GM10266 (cell line): ENCODE measurements around the gene ZFYVE26.

ENCODE experiments used
- DNase-seq: peaks from one replicate; pipeline ENCODE4 v3.0.0; 2012; ENCODE audit errors: extremely low spot score
- TF ChIP-seq, protein P1 (sequence below): IDR thresholded peaks from 2 replicates; pipeline ENCODE4 v1.5.1; 2012; ENCODE audit warnings: mild to moderate bottlenecking, low read depth; ENCODE audit not compliant: control insufficient read depth, insufficient read depth; ENCODE audit errors: missing control alignments

Gene ZFYVE26

DNA sequence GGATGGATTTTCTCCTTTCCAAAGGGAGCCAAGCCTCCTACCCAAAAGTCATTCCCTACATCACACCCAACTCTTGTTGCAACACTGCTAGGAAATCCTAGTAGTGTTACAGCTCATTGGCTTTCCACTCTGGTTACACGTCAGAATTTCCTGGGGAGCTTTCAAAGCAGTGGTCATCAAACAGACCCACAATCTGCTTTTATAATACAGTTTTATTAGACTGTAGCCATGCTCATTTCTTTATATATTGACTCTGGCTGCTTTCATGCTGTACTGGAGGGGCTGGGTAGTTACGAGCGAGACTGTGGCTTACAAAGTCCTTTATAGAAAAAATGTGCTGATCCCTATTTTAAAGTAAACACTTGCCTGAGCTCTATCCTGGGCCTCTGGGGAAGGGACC is 34.3 kb downstream of the ZFYVE26 start:
- no peak for DNase-seq
- TF ChIP-seq, protein P1, sequence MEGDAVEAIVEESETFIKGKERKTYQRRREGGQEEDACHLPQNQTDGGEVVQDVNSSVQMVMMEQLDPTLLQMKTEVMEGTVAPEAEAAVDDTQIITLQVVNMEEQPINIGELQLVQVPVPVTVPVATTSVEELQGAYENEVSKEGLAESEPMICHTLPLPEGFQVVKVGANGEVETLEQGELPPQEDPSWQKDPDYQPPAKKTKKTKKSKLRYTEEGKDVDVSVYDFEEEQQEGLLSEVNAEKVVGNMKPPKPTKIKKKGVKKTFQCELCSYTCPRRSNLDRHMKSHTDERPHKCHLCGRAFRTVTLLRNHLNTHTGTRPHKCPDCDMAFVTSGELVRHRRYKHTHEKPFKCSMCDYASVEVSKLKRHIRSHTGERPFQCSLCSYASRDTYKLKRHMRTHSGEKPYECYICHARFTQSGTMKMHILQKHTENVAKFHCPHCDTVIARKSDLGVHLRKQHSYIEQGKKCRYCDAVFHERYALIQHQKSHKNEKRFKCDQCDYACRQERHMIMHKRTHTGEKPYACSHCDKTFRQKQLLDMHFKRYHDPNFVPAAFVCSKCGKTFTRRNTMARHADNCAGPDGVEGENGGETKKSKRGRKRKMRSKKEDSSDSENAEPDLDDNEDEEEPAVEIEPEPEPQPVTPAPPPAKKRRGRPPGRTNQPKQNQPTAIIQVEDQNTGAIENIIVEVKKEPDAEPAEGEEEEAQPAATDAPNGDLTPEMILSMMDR: no peak

DNA sequence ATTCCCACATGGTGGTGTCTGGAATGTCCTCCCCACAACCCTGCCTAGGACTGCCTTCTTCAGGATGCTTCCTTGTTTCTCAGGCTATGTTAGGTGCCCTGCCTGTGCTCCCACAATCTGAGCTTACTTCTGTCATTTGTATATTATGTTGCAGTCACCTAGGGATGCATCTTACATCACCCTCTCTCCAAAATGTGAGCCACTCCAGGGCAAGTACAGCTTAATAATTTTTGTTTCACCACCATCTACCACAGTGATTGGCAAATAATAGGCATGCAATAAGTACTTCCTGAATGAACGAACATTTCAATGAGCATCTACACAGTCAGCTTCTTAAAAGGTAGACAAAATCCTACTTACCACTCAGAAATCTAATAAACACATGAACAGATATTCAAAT is 37.6 kb downstream of the ZFYVE26 start:
- TF ChIP-seq, protein P1: no peak

DNA sequence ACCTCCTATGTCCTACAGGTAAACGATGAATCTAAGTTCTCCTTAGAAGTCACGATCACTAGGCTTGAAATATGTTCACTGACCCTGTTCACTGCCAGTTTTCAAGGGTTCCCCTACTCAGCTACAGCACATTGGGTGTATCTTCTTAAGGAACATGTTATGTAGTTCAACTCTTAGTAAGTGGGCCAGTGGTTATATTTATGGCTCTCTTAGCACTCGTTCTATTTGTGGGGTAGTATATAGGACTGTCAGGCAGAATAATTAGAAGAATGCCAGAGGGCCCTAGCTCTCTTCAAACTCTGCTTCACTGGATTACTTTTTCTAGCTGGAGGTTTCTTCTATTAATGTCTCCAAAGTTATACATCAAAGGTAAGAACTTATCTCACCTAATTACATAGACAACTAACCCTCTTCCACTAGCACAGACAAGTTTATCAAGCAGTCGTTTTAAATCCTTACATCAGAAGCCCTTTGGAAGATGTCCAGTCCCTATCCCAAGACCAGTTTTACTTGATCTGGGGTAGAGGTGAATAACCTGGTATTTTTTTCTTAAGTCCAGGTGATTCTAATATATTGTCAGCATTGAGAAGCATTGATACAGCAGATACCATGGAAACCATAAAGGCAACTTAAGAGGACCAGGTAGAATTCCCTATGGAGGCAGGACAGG is 39.6 kb downstream of the ZFYVE26 start:
- DNase-seq: no peak
- TF ChIP-seq, protein P1: no peak

More for the DNA sequence above, 37.6 kb downstream of the ZFYVE26 start:
- no peak for DNase-seq

DNA sequence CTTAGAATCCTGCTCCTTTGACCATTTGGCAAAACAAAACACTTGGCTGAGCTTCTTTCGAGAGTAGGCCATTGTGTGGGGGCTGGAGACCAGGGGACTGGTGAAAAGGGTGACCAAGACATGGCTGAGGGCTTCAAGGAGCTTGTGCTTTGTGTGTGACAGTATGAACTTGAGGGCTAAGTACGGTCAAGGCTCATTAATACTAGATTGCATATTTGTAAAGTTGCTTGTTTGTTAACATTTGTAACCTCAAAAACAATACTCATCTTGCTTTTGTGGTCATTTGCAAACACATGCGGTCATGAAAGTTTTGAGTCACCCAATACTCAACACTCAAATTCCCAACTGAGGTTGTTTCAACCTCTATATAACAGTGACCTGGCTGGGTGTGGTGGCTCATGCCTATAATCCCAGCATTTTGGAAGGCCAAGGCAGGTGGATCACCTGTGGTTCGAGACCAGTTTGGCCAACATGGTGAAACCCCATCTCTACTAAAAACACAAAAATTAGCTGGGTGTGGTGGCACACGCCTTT is 42.5 kb downstream of the ZFYVE26 start:
- TF ChIP-seq, protein P1: no peak
- no peak for DNase-seq

DNA sequence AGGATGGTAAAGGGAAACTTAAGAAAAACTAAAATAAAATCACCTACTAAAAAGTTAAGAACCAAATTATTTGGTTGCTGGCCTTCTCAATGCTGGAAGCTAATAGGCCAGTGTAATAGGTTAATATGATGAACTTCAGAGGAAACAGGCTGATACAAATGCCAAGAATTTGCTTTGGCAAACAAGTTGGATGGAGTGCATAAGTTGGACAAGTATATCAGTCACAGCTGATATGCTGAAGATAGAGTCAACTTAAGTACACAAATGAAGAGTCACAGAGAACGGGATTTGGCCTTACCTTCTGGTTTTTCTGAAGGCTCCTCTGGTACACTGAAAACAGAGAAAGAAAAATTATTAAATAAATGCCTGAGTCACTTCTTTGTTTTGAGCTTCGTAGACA is 48.2 kb downstream of the ZFYVE26 start:
- TF ChIP-seq, protein P1: no peak
- no peak for DNase-seq

DNA sequence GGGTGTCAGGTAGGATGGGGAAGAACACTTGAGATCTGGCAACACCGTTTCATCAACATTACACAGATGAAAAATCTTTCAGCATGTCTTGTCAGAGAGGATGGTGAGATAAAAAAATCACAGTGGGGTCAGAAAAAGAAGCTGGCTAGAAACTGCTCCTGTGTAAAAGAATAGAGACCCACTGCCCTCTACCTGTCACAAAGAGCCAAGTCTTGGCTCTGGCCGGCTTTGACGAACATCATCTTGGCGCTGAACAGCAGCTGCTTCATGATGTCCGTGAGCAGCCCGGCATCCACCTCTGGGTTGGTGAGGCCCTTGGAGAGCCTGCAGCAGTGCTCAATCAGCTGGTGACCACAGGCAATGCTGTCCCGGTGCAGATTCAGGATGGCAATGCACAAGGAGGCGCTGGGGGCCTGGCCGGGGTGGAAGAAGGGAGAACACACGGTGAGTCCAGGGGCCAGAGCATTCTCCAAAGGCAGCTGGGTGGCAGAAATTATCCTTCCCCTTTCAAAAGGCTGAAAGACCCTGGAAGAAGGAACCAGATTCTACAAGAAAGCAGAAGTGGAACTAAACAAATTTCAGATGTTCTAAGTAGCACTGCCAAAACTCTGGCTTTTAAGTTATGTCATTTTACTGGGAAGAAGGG is 50.2 kb downstream of the ZFYVE26 start:
- TF ChIP-seq, protein P1: no peak
- no peak for DNase-seq

DNA sequence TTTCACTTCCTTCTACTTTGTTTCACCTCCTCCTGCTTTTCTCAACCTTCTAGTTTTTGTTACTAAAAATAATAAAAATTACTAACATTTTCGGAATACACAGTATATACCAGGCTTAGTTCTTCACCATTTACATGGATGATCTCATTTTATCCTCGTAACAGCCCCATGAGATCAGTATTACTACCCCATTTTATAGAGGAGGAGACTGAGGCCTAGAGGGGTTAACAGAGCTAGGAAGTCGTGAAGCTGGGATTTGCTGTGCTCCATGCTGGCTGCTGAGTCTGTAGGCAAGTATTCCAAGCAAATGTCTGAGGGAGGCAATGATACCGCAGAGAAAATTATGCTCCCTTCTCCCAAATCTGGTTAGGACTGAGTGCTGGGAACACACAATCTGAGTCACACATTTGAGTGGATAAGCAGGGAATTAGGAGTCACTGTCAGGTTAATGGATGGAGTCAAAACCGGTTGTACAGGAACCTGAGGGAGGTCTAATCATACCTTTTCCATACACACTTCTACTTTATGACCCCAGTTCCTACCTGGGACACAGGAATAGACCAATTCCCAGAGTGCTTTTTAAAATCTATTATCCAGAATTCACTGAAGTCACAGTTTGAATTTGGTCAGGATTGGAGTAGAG is 51.1 kb downstream of the ZFYVE26 start:
- TF ChIP-seq, protein P1: no peak
- no peak for DNase-seq
